Fibroblast of the aortic adventitia (primary cell): ENCODE measurements around the gene TCP11. TPM values are rescaled to one million over a fixed set of nuclear protein-coding genes. Genes with fewer than 3 reads are reported as not detected.

Experiments used
- DNase-seq: peaks from one replicate; pipeline ENCODE4 v3.0.0-alpha.2; 2010; ENCODE audit warnings: low read depth
- H3K4me3 ChIP-seq: 2 replicates; pipeline ENCODE4 v1.5.1; 2011; ENCODE audit warnings: low read depth, mild to moderate bottlenecking, control low read depth, low read length, moderate library complexity
- total RNA-seq: library from RNA; depleted of rRNA; stranded (reverse); fragments of >200 nt; gene quantifications from 2 replicates; pipeline ENCODE4 v1.2.3, GENCODE V29; 2012; ENCODE audit warnings: low replicate concordance
- TF ChIP-seq, protein P1 (sequence below): IDR thresholded peaks from 2 replicates; pipeline ENCODE4 v1.5.1; 2011; ENCODE audit warnings: mild to moderate bottlenecking, low read length, control low read depth, inconsistent platforms; ENCODE audit not compliant: insufficient read depth

Gene TCP11
- total RNA-seq, 1 donor, result 0.36 TPM

- TF ChIP-seq, protein P1, sequence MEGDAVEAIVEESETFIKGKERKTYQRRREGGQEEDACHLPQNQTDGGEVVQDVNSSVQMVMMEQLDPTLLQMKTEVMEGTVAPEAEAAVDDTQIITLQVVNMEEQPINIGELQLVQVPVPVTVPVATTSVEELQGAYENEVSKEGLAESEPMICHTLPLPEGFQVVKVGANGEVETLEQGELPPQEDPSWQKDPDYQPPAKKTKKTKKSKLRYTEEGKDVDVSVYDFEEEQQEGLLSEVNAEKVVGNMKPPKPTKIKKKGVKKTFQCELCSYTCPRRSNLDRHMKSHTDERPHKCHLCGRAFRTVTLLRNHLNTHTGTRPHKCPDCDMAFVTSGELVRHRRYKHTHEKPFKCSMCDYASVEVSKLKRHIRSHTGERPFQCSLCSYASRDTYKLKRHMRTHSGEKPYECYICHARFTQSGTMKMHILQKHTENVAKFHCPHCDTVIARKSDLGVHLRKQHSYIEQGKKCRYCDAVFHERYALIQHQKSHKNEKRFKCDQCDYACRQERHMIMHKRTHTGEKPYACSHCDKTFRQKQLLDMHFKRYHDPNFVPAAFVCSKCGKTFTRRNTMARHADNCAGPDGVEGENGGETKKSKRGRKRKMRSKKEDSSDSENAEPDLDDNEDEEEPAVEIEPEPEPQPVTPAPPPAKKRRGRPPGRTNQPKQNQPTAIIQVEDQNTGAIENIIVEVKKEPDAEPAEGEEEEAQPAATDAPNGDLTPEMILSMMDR, result no peak
- H3K4me3 ChIP-seq, result no peak overlapping the region
- DNase-seq, result no peak
Measured at GRCh38 chr6:35078896-35079295, 62.2 kb downstream of the TCP11 start.

GRCh38 chr6:35078226-35078850 lies 62.8 kb downstream of the TCP11 start:
- TF ChIP-seq, protein P1, result no peak
- DNase-seq, result no peak
- no peak overlapping the region for H3K4me3 ChIP-seq

DNA sequence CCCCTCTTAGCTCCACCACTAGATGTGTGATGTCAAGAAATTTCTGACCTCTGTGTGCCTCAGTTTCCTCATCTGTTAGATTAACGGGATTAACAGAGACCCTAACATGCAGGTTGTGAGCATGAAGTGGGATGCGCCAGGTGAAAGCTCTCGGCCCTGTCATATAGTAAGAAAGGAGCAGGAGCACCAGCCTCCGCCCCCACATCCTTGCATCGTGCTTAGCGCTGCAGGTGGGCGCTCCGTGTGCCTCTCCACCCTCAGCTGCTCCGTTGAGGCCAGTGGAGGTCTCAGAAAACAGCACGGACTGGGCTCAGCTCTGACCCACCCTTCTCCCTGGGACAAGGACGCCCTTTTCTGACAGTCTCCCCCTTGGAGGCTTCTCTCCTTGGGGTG lies 63.4 kb downstream of the TCP11 start:
- TF ChIP-seq, protein P1, result no peak
- no peak for DNase-seq
- H3K4me3 ChIP-seq, result no peak overlapping the region

DNA sequence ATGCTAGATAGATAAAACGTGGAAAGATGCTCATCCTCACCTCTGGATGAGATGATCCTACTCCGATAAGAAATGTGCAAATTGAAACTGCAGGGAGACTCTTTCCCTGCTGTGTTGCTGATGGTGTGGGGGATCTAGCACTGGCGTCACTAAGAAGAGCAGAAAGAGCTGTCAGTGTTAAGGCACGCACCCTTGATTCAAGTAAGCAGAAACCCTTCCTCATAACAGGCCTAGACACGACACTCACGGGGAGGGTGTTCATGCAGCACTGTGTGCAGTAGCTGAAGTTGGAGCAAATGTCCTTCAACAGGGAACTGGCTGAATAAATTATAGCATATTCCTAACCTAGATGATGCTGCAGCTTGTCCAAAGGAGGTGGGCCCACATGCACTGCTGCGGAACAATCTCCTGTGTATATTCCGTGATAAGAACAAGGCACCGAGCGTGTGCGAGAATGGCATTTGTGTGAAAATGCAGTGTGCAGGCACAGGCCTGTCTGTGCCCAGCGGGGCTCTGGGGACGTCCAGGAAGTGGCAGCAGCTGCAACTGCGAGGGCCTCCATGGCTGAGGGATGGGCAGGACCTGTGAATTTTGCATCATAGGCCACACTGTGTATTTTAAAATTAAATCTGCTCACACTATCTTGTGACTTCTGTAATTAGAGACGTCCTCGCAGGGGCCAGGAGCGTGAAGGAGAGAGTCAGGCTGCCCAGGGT lies 64.0 kb downstream of the TCP11 start:
- no peak overlapping the region for H3K4me3 ChIP-seq
- TF ChIP-seq, protein P1, result no peak
- no peak for DNase-seq

DNA sequence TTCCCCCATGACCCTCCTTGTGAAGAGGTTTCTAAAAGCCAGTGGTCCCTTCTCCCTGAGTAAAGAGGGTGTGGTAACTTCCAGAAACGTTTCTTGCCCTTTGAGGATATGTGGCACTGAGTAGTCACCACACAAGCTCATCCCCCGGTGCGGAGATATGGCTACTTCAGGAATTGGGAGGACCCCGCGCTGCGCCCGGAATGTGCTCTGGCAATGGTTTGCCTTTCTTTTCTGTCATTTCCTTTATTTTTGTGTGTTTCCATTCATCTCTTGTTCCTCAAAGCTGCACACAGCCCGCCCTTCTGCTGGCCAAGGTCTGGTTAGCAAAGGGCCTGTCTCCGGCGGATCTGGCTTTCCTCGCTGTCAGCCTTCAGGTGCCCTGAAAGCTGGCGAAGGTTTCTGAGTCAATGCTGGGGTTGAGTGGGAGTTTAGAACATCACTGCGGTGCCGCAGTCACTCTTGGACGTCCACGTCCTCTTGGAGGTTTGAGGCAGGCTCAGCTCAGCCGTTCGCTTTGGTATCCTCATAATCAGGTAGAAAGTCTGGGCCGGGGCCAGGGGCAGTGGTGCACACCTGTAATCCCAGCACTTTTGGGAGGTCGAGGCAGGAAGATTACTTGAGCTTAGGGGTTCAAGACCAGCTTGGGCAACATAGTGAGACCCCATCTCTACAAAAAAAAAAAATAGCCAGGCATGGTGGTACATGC lies 67.2 kb downstream of the TCP11 start:
- H3K4me3 ChIP-seq, result no peak overlapping the region
- TF ChIP-seq, protein P1, result no peak
- DNase-seq, result no peak

DNA sequence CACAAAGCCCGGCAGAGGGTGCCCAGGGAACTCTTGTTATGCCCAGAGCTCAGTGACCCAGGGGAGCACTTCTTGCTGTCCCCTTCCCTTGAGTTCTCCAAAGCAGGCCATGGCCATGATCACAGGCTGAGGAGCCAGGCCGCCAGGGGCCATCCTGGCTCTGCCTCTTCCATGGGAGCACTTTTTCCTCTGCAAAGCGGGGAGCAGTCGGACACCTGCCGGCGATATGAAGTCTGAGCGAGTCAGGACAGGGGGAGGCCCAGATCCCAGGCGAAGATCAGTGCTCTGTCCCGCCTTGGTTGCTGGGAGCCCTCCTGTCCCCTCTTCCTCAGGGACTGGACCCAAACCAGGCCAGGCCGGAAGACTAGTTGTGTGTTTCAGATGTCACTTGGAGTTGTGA lies 67.9 kb downstream of the TCP11 start:
- no peak for DNase-seq
- TF ChIP-seq, protein P1, result no peak
- H3K4me3 ChIP-seq, result no peak overlapping the region
